Thoracic aorta (tissue), 2 donors: ENCODE results near the gene PLEK. TPM values are rescaled to one million over a fixed set of nuclear protein-coding genes. Genes with fewer than 3 reads are reported as not detected.
A peak's percentile ranks its signal among the peaks of the same experiment; 100 is the strongest.

ENCODE experiments used
- ATAC-seq: fragments of 150-250 bp; one replicate; pipeline ENCODE4 v1.8.0; 2017; ENCODE audit warnings: low read depth; ENCODE audit not compliant: insufficient number of reproducible peaks, low FRiP score
- DNase-seq: peaks from one replicate; pipeline ENCODE4 v3.0.0-alpha.2; 2020; ENCODE audit warnings: low spot score
- H3K27ac ChIP-seq, 2 donors: fragments of 200-600 bp; sonication (generic); 1 replicate in 1 of 2; 2 replicates in 1 of 2; pipeline ENCODE4 v1.5.1; 2016; ENCODE audit warnings: mild to moderate bottlenecking in 2 of 2, moderate library complexity in 2 of 2
- H3K27me3 ChIP-seq: fragments of 200-600 bp; sonication (generic); replicated peaks from 2 replicates; pipeline ENCODE4 v1.6.0; 2016; ENCODE audit warnings: mild to moderate bottlenecking; ENCODE audit not compliant: insufficient read depth
- H3K36me3 ChIP-seq: fragments of 200-600 bp; sonication (generic); one replicate; pipeline ENCODE4 v1.5.1; 2016
- H3K4me1 ChIP-seq, 2 donors: fragments of 200-600 bp; sonication (generic); 1 replicate in 1 of 2; 2 replicates in 1 of 2; pipeline versions ENCODE4 v1.5.1 to v1.6.0; 2016; ENCODE audit warnings: low read depth in 2 of 2, mild to moderate bottlenecking in 1 of 2; ENCODE audit not compliant: control insufficient read depth in 1 of 2
- H3K4me3 ChIP-seq: fragments of 200-600 bp; sonication (generic); 2 replicates; pipeline ENCODE4 v1.5.1; 2016; ENCODE audit warnings: mild to moderate bottlenecking
- H3K9me3 ChIP-seq: fragments of 200-600 bp; sonication (generic); 2 replicates; pipeline ENCODE4 v1.5.1; 2016
- total RNA-seq, 2 donors: library from RNA; depleted of rRNA; stranded (reverse); fragments of >200 nt; gene quantifications; one replicate each; pipeline versions ENCODE4 v1.1.0 to v1.2.3, GENCODE V29; 2016
- TF ChIP-seq, protein P1 (sequence below): fragments of 200-600 bp; sonication (generic); IDR thresholded peaks from one replicate; pipeline ENCODE4 v1.5.1; 2019; ENCODE audit warnings: antibody characterized with exemption

The PLEK gene
- total RNA-seq, 2 donors from 2014 or later = 16.2 to 20.7 TPM

DNA sequence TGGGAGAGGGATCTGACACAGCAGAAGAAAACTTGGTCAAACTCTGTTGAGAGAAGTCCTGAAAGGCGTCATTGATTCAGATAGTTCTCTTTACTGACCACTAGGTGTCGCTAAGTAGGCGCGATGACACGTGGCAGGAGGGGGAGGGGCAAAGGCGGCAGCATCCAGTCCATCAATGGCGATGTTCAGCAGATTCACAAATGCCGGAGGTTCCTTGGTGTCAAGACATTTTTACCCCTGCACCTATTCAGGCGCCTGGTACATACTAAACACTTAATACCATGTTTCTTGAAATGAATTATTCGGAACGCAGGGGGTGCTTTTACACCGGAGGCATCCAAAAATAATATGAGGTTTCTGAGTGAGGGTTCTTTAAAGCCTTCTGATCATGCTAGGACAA is 3.0 kb upstream of the PLEK start:
- TF ChIP-seq, protein P1, sequence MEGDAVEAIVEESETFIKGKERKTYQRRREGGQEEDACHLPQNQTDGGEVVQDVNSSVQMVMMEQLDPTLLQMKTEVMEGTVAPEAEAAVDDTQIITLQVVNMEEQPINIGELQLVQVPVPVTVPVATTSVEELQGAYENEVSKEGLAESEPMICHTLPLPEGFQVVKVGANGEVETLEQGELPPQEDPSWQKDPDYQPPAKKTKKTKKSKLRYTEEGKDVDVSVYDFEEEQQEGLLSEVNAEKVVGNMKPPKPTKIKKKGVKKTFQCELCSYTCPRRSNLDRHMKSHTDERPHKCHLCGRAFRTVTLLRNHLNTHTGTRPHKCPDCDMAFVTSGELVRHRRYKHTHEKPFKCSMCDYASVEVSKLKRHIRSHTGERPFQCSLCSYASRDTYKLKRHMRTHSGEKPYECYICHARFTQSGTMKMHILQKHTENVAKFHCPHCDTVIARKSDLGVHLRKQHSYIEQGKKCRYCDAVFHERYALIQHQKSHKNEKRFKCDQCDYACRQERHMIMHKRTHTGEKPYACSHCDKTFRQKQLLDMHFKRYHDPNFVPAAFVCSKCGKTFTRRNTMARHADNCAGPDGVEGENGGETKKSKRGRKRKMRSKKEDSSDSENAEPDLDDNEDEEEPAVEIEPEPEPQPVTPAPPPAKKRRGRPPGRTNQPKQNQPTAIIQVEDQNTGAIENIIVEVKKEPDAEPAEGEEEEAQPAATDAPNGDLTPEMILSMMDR = peak; percentile 85
- H3K4me1 ChIP-seq = peaks cover 0 to 3% of the 10 kb centered on the region in 2 donors
- peak; percentile 25 for DNase-seq
- no peaks in the 10 kb centered on the region for H3K27me3 ChIP-seq
- no peaks in the 10 kb centered on the region for H3K36me3 ChIP-seq
- H3K4me3 ChIP-seq = peak overlapping the region; percentile 56
- no peaks in the 10 kb centered on the region for H3K9me3 ChIP-seq
- H3K27ac ChIP-seq = no peak overlapping the region
- peak; percentile 37 for ATAC-seq

GRCh38 chr2:68362749-68363148 is 2.3 kb upstream of the PLEK start:
- DNase-seq (no peak), ATAC-seq (no peak)
- Histone ChIP-seq H3K4me1 (peaks cover 0 to 3% of the 10 kb centered on the region in 2 donors), H3K27ac (no peak overlapping the region), H3K9me3 (no peaks in the 10 kb centered on the region), H3K27me3 (no peaks in the 10 kb centered on the region), H3K4me3 (no peak overlapping the region), H3K36me3 (no peaks in the 10 kb centered on the region)
- TF ChIP-seq, protein P1 = no peak

DNA sequence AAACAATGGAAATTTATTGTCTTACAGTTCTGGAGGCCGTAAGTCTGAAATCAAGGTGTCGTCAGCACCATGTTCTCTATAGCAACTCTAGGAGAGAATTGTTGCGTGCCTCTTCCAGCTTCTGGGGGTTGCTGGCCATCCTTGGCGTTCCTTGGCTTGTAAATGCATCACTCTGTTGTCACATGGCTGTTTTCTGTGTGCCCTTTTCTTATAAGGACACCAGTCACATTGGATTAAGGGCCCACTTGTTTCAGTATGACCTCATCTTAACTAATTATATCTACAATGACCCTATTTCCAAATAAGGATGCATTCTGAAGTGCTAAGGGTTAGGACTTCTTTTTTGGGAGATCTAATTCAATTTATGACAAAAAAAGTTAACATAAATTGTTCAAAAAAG is 1.4 kb upstream of the PLEK start:
- no peak overlapping the region for H3K27ac ChIP-seq
- ATAC-seq (no peak), DNase-seq (no peak)
- TF ChIP-seq, protein P1 = no peak
- H3K4me1 ChIP-seq = peaks cover 0 to 7% of the 10 kb centered on the region in 2 donors
- H3K36me3 ChIP-seq = no peaks in the 10 kb centered on the region
- no peaks in the 10 kb centered on the region for H3K27me3 ChIP-seq
- no peak overlapping the region for H3K4me3 ChIP-seq
- no peaks in the 10 kb centered on the region for H3K9me3 ChIP-seq

DNA sequence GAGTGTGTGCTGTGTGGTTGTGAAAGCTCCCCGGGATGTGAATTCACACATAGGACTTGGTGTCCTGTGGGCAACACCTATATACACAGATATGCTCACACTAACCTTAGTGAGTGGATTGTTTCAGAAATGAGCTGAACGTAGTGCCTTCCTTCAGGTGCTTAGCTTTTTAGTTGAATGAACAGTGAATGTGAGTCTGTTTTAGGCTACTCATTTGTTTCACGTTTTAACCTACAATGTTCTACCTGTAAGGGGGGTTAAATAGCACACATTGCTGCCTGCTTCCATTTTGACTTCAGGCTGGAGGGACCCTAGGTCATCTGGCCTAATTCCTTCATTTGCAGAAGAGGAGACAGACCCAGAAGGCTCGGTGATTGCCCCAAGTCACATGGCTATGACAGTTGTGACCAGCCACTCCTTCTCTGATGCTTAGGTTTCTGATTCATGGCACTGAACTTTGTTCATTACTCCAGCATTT is 1.0 kb downstream of the PLEK start:
- Histone ChIP-seq H3K27me3 (no peaks in the 10 kb centered on the region), H3K9me3 (no peaks in the 10 kb centered on the region), H3K4me3 (peak overlapping the region; percentile 40), H3K27ac (no peak overlapping the region), H3K4me1 (peaks cover 0 to 7% of the 10 kb centered on the region in 2 donors), H3K36me3 (no peaks in the 10 kb centered on the region)
- no peak for DNase-seq
- ATAC-seq = no peak
- TF ChIP-seq, protein P1 = no peak

- Histone ChIP-seq H3K27me3 (no peaks in the 10 kb centered on the region), H3K27ac (peak overlapping the region in 1 of 2 donors; percentile 29), H3K4me1 (peaks cover 0 to 7% of the 10 kb centered on the region in 2 donors), H3K4me3 (no peak overlapping the region), H3K9me3 (no peaks in the 10 kb centered on the region), H3K36me3 (no peaks in the 10 kb centered on the region)
- ATAC-seq (no peak), DNase-seq (no peak)
- TF ChIP-seq, protein P1 = no peak
Observed at GRCh38 chr2:68367953-68368653, 3.0 kb downstream of the PLEK start.
